GM23248 (cell line): ENCODE data around the gene NLK.

Experiments
- EZH2 ChIP-seq: fragments of 200-600 bp; sonication (generic); IDR thresholded peaks from 2 replicates; pipeline ENCODE4 v1.6.1; 2018; ENCODE audit warnings: antibody characterized with exemption, mild to moderate bottlenecking; ENCODE audit not compliant: insufficient read depth, poor library complexity, severe bottlenecking
- EZH2phosphoT487 ChIP-seq: fragments of 200-600 bp; sonication (generic); IDR thresholded peaks from 2 replicates; pipeline ENCODE4 v1.6.1; 2018; ENCODE audit warnings: antibody characterized with exemption, moderate library complexity, mild to moderate bottlenecking, low read depth; ENCODE audit not compliant: insufficient read depth

- TF ChIP-seq EZH2 (no peak), EZH2phosphoT487 (no peak)
Measured at GRCh38 chr17:27995554-27995953, 46.9 kb upstream of the NLK start.
